Stimulated activated CD4-positive, alpha-beta T cell treated with anti-CD3 and anti-CD28 coated beads, TNF-alpha, amount 100 ng/mL, for 1 hour (primary cell): Measurements from ENCODE around the gene ADARB2.
"Not testable (repeated sequence)": the region's sequence is repeated elsewhere in the genome, so short reads cannot be mapped to it uniquely, and the experiment has no call there.

Source experiments
- DNase-seq, 3 donors: peaks; one replicate each; pipeline ENCODE4 v3.0.0-alpha.2; 2020; ENCODE audit warnings: low read depth in 3 of 3, low spot score in 1 of 3

Gene ADARB2

GRCh38 chr10:1737222-1738061 lies at the start of gene ADARB2:
Gene ADARB2 (minus strand): TSS chr10:1737525.
- DNase-seq, result no peak

DNA sequence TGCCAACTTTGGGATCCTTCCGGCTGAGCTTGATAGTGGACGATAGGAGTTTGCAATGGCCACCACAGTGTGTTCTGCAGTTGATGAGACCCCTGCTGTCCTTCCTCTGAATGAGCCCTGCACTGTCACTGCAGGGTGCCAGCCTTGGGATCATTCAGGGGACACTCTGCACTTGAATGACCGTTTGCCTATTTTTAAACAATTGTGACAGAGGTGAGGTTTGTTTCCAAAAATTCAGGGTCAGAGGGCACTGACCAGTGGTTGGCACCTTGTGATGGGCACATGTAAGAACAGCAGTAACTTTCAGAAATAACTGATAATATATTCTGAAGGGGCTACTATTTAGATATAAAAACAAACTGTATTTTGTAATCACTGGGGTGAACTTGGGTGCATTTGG lies 48.5 kb upstream of the ADARB2 start:
- DNase-seq, result no peak

DNA sequence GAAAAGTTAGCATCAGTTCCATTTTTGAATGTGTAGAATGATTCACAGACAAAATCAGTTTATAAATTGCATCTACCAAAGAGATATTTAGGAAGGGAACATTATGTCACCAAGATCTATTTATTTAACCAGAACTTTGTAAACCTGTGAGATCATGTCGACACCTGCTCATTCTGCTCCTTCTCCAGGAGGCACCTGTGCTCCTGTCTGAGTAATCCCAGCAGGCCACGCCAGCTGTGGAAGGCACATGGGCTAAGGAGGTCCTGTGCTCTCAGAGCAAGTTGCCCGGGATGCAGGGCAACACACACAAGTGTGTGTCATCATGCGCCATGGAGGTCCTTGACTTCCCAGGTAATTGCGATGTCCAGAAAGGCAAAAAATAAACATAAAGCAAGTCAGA lies 45.5 kb upstream of the ADARB2 start:
- DNase-seq, result no peak

GRCh38 chr10:1779796-1780195 lies 42.5 kb upstream of the ADARB2 start:
- DNase-seq, result no peak

DNA sequence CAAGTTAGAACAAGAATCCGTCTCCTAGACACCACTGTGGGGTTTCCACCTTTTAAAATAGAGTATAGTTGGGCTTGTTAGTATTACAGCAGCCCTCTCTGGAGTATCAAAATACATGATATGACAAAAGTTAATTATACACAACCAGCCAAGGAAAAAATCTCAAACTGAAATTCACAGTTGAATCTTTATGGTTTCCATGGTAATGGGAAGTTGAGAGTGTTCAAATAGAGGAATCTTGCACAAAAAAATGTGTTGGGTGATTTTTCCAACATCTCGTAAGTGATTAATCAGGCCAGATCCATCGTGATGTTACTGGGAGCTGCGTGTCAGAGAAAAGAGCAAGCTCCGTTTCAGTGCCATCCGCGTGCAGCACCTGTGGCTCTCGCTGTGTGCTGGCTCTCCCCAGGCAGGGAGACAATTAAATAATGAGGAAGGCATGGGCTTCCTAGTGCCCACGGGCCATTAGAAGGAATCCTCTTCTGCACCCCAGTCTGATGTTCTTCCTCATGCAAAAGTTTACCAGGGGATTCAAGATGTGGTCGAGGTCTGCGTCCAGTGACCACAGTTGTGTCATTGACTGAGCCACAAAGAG lies 41.1 kb upstream of the ADARB2 start:
- no peak for DNase-seq

- no peak for DNase-seq
These were observed 38.9 kb upstream of the ADARB2 start for GRCh38 chr10:1776127-1776662.

- DNase-seq, result no peak
These were observed 37.5 kb upstream of the ADARB2 start for GRCh38 chr10:1774796-1775195.

GRCh38 chr10:1773204-1773603 lies 35.9 kb upstream of the ADARB2 start:
- not testable (repeated sequence) for DNase-seq

DNA sequence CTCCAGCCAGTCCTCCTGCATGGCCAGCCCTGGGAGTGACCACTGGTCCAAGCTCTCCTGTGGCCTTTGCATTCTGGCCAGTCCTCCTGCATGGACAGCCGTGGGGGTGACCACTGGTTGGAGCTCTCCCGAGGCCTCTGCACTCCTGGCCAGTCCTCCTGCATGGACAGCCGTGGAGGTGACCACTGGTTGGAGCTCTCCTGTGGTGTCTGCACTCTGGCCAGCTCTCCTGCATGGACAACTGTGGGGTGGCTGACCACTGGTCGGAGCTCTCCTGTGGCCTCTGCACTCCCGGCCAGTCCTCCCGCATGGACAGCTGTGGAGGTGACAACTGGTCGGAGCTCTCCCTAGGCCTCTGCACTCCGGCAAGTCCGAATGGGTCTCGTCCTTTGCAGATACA lies 28.7 kb upstream of the ADARB2 start:
- no peak for DNase-seq

- no peak for DNase-seq
These were observed 24.8 kb upstream of the ADARB2 start for GRCh38 chr10:1762076-1762475.

DNA sequence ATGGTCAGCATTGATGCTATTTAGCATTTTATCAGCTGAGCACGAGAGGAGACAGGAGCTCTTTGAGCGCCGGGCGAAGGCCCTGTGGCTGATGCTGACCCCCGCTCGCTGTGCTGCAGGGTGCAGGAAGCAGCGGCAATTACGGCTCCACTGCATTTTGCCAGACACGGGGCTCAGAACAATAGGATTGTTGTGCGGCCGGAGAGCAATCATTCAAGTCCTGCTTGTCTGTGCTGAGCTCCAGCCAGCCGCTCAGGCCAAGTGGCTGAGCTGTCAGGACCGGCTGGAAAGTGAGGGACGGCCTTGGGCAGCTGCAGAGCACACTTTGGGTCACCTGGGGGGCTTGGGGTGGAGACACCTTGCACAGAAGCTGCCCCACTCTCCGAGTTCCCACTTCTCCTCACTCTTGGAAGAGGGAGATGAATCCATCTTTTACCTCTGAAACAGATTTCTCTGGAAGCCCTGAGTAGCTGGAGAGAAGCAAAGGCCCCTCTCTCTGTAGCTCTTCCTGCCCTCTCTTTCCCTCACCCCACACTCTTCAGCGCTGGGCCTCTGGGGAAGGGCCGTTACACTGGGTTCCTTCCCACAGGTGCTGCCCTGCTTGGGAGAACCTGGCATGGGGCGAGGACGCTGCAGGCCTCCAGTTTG lies 17.3 kb upstream of the ADARB2 start:
- no peak for DNase-seq

GRCh38 chr10:1752153-1752552 lies 14.8 kb upstream of the ADARB2 start:
- no peak for DNase-seq

- DNase-seq, result no peak
These were observed 10.3 kb upstream of the ADARB2 start for GRCh38 chr10:1747590-1748157.

DNA sequence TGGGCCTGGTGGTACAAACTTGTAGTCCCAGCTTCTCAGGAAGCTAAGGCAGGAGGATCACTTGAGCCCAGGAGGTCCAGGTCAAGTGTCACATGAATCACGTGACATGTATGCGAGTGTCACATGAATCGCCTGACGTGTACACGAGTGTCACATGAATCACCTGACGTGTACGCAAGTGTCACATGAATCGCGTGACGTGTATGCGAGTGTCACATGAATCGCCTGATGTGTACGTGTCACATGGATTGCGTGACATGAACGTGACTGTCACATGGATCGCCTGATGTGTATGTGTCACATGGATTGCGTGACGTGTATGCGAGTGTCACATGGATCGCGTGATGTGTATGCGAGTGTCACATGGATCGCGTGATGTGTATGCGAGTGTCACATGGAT lies 9.5 kb upstream of the ADARB2 start:
- DNase-seq, result no peak

- DNase-seq, result no peak
These were observed 8.6 kb upstream of the ADARB2 start for GRCh38 chr10:1745780-1746456.

DNA sequence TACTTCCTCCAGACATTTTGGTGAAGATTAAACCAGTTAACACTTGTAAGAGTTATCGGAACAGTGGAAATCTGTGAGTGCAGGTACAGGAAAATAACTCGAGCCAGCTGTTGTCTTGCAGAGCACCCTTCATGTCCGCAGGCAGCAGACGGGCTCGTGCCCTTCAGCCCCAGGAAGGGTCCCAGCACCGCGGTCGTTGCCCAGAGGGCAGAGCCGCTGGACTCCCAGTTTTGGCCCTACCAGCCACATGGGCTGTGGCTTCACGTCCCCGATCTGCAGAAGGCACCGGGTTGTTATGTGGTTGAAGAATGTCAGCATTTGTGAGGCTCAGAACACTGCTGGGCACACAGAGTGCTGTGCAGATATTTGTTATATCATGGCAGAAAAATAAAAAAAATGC lies 7.2 kb upstream of the ADARB2 start:
- no peak for DNase-seq

DNA sequence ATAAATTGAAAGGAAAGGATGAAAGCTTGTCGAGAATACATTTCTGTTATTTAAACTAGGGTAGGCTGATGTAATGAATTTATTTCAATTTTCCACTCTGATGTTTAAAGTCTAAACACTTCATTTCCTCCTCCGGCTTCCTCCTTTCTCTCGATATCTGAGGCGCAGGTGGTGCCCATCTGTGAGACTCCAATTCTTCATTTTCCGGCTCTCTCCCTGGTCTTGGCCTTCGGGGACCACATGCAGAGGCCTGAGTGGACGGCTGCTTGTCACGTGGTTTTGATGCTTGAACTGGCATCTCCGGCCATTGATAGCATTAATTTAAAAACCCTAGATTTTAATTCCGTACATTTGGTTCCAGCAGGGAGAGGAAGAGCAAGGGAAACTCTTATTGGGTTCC lies 5.8 kb upstream of the ADARB2 start:
- DNase-seq, result no peak

- no peak for DNase-seq
These were observed 4.1 kb upstream of the ADARB2 start for GRCh38 chr10:1741450-1741849.

GRCh38 chr10:1739751-1740150 lies 2.4 kb upstream of the ADARB2 start:
- DNase-seq, result no peak

DNA sequence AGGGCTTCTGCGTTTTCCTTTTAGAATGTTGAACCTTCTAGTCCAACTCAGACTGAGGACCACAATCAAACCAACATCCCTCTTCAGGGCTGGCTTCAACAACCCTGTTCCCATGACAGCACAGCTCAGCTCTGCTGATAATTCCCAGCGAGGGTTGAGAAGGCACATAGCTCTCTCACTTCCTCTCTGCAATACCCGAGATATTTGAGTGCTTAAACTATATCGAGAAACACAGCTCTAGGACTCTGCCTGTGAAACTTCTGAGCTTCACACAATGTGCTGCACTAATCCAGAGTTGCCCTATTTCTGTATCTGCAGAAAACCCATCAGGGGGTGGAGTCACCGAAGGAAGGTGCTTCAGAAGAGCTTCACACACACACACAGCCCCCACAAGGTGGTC lies 1.6 kb upstream of the ADARB2 start:
- no peak for DNase-seq

GRCh38 chr10:1736972-1737221 lies 428 bp downstream of the ADARB2 start:
- no peak for DNase-seq
